OCI-LY1 (cell line): ENCODE measurements around the gene CACNA1B.

ENCODE experiments used
- H2AFZ ChIP-seq: fragments of 200-600 bp; sonication (generic), shearing (Covaris generic); 2 replicates; pipeline ENCODE4 v1.6.0; 2014; ENCODE audit warnings: antibody characterized with exemption, mild to moderate bottlenecking, low read length
- H3F3A ChIP-seq: fragments of 200-600 bp; sonication (generic), shearing (Covaris generic); 2 replicates; pipeline ENCODE4 v1.6.0; 2014; ENCODE audit warnings: mild to moderate bottlenecking, antibody characterized with exemption, low read length, moderate library complexity; ENCODE audit not compliant: insufficient read depth
- H3K27ac ChIP-seq: fragments of 200-600 bp; sonication (generic); 2 replicates; pipeline ENCODE4 v1.5.1; 2014; ENCODE audit warnings: low read length, mixed run types, mild to moderate bottlenecking, low read depth; ENCODE audit not compliant: poor library complexity, severe bottlenecking
- H3K27me3 ChIP-seq: fragments of 200-600 bp; sonication (generic); 2 replicates; pipeline ENCODE4 v1.6.0; 2014; ENCODE audit warnings: antibody characterized with exemption, mild to moderate bottlenecking, low read length, moderate library complexity; ENCODE audit not compliant: insufficient read depth
- H3K36me3 ChIP-seq: fragments of 200-600 bp; sonication (generic); 2 replicates; pipeline ENCODE4 v1.6.1; 2014; ENCODE audit warnings: mild to moderate bottlenecking, antibody characterized with exemption, low read length, moderate library complexity, mixed read lengths; ENCODE audit not compliant: insufficient read depth
- H3K4me1 ChIP-seq: fragments of 200-600 bp; sonication (generic); 2 replicates; pipeline ENCODE4 v1.5.1; 2014; ENCODE audit warnings: mild to moderate bottlenecking, low read length, moderate library complexity; ENCODE audit not compliant: insufficient read depth, severe bottlenecking
- H3K4me2 ChIP-seq: fragments of 200-600 bp; sonication (generic), shearing (Covaris generic); 2 replicates; pipeline ENCODE4 v1.6.1; 2014; ENCODE audit warnings: low read length
- H3K4me3 ChIP-seq: fragments of 200-600 bp; sonication (generic); 2 replicates; pipeline ENCODE4 v1.5.1; 2014; ENCODE audit warnings: low read length, low read depth, mild to moderate bottlenecking, mixed read lengths; ENCODE audit not compliant: poor library complexity, severe bottlenecking
- H3K79me2 ChIP-seq: fragments of 200-600 bp; shearing (Covaris generic); 2 replicates; pipeline ENCODE4 v1.6.1; 2016; ENCODE audit warnings: mixed run types, low read length, mixed read lengths; ENCODE audit not compliant: insufficient read depth
- H3K9ac ChIP-seq: fragments of 200-600 bp; sonication (generic), shearing (Covaris generic); 2 replicates; pipeline ENCODE4 v1.6.1; 2014; ENCODE audit warnings: mild to moderate bottlenecking, low read length, mixed read lengths
- H3K9me2 ChIP-seq: fragments of 200-600 bp; sonication (generic), shearing (Covaris generic); 2 replicates; pipeline ENCODE4 v1.6.1; 2014; ENCODE audit warnings: low read depth, mild to moderate bottlenecking, low read length, mixed read lengths
- H3K9me3 ChIP-seq: fragments of 200-600 bp; shearing (Covaris generic); 2 replicates; pipeline ENCODE4 v1.6.1; 2014; ENCODE audit warnings: low read length, mixed read lengths
- H4K20me1 ChIP-seq: fragments of 200-600 bp; sonication (generic), shearing (Covaris generic); 2 replicates; pipeline ENCODE4 v1.6.0; 2016; ENCODE audit warnings: mild to moderate bottlenecking, low read length; ENCODE audit not compliant: insufficient read depth
- CTCF ChIP-seq: fragments of 200-600 bp; sonication (generic), shearing (Covaris generic); IDR thresholded peaks from 2 replicates; pipeline ENCODE4 v1.5.1; 2017; ENCODE audit warnings: mild to moderate bottlenecking, antibody characterized with exemption, low read length, moderate library complexity, mixed read lengths
- EZH2 ChIP-seq: fragments of 200-600 bp; sonication (generic), shearing (Covaris generic); IDR thresholded peaks from 2 replicates; pipeline ENCODE4 v1.8.0; 2017; ENCODE audit warnings: borderline replicate concordance, mixed run types, mild to moderate bottlenecking, antibody characterized with exemption, low read length, moderate library complexity, mixed read lengths

CACNA1B gene

DNA sequence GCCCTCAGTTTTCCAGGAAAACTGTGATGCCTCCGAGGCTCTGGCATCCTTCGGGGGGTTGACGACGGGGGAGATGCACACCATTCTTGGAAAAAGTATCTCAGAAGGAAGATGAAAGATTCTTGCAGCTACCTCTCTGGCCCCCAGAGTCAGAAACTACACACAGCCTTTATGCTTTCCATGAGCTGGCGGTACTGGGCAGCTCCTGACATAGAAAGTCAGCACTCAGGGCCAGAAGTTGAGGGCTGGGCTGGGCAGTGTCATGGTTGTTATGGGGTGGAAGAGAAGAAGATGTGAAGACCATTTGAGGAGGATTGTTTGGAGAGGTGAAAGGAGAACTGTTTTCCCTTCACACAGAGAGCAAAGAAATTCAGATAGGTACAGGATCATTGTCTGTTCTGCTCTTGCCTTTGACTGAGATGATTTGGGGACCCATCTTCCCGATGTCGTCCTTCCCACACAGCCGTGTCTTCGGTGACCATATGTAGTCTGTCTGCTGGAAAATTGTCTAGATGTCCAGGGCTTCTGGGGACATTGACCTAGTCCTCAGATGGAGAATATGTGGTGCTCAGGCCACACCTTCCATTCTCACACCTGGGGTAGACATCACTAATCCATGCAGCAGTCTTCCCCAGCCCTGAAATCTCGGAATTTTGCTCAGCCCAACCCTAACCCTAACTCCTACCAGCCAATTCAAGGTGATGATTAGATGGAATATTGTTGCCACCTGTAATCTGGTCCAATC lies 237.1 kb downstream of the CACNA1B start:
- Histone ChIP-seq H3K79me2 (no peaks in the 10 kb centered on the region), H3K4me2 (no peak overlapping the region), H3F3A (no peaks in the 10 kb centered on the region), H4K20me1 (no peaks in the 10 kb centered on the region), H3K9me3 (no peaks in the 10 kb centered on the region), H2AFZ (no peak overlapping the region), H3K4me1 (no peaks in the 10 kb centered on the region), H3K9ac (no peak overlapping the region), H3K9me2 (no peaks in the 10 kb centered on the region), H3K27ac (no peak overlapping the region), H3K27me3 (no peaks in the 10 kb centered on the region), H3K4me3 (no peak overlapping the region), H3K36me3 (no peaks in the 10 kb centered on the region)
- no peak for TF ChIP-seq CTCF
- no peak for TF ChIP-seq EZH2

DNA sequence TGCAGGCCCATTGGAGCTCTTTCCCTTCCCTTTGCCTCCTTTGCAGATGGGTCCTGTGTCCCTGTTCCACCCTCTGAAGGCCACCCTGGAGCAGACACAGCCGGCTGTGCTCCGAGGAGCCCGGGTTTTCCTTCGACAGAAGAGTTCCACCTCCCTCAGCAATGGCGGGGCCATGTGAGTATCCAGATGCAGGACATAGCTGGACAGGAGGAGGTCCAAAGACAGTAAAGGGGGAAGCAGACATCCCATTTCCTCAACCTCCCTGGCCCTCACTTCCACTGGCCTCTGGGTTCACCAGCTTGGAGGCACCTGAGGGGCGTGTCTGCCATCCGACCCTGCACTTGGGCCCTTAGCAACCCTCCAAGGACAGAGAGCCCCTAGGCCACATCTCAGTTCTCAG lies 237.9 kb downstream of the CACNA1B start:
- Histone ChIP-seq H3K9me3 (no peaks in the 10 kb centered on the region), H3K9me2 (no peaks in the 10 kb centered on the region), H3K36me3 (no peaks in the 10 kb centered on the region), H2AFZ (no peak overlapping the region), H3K27ac (no peak overlapping the region), H3K79me2 (no peaks in the 10 kb centered on the region), H3K4me2 (no peak overlapping the region), H3K4me1 (no peaks in the 10 kb centered on the region), H3F3A (no peaks in the 10 kb centered on the region), H3K9ac (no peak overlapping the region), H3K4me3 (no peak overlapping the region), H4K20me1 (no peaks in the 10 kb centered on the region), H3K27me3 (no peaks in the 10 kb centered on the region)
- TF ChIP-seq CTCF: no peak
- TF ChIP-seq EZH2: no peak

- no peaks in the 10 kb centered on the region for H3K36me3 ChIP-seq
- no peak overlapping the region for H3K4me2 ChIP-seq
- H3K4me3 ChIP-seq: no peak overlapping the region
- H2AFZ ChIP-seq: no peak overlapping the region
- TF ChIP-seq CTCF (no peak), EZH2 (no peak)
- H3K9me3 ChIP-seq: no peaks in the 10 kb centered on the region
- no peaks in the 10 kb centered on the region for H3K27me3 ChIP-seq
- H3F3A ChIP-seq: no peaks in the 10 kb centered on the region
- no peak overlapping the region for H3K27ac ChIP-seq
- no peak overlapping the region for H3K9ac ChIP-seq
- H3K9me2 ChIP-seq: no peaks in the 10 kb centered on the region
- no peaks in the 10 kb centered on the region for H3K79me2 ChIP-seq
- no peaks in the 10 kb centered on the region for H3K4me1 ChIP-seq
- no peaks in the 10 kb centered on the region for H4K20me1 ChIP-seq
Measured at GRCh38 chr9:138116521-138116920, 238.9 kb downstream of the CACNA1B start.
